ENCODE measurements around the gene GNB1. TPM values are rescaled to one million over a fixed set of nuclear protein-coding genes. Genes with fewer than 3 reads are reported as not detected.

The GNB1 gene
- total RNA-seq, 2 experiments from 2014 or later, result 360 to 394 TPM

DNA sequence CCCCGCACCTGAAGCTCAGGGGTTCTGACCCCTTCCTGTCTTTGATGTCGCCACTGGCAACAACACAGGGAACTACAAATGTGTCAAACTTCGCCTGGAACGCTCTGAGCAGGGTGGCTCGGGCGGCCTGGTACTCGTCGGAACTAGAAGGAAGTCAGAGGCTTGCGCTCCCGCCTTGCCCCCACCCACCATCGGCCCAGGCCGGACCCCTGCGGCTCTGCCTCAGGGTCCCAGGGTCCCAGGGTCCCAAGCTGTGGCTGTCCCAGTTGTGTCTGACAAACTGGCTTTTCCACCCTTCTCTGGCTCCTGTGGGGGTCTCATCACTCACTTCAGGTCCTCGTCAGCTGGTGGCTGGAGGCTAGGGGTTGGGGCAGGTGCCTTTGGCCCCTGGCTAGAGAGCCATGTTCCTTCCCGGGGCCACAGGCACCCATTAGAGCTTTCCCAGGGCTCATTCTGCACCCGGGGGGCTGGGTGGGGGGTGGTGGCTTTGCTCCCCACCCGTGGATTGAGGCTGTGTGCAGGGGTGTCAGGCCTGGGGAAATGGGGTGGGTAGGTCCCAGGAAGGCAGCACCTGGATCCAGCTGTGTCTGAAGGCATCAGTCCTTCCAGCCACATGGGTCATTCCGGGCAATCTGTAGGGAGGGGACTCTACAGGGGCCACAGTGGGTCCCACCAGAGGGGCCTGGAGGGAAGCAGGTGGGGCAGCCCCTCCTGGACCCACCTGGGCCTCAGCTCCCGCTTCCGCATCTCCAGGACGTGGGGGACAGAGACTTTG lies 36.2 kb upstream of the GNB1 start:
- no peaks in the 10 kb centered on the region for H3K9me3 Mint-ChIP-seq
- no peaks in the 10 kb centered on the region for H3K4me1 Mint-ChIP-seq
- DNase-seq, result no peak
- no peaks in the 10 kb centered on the region for H3K27me3 Mint-ChIP-seq
- no peak overlapping the region for H3K27ac Mint-ChIP-seq
- no peaks in the 10 kb centered on the region for H3K36me3 Mint-ChIP-seq
- no peak overlapping the region for H3K4me3 Mint-ChIP-seq

DNA sequence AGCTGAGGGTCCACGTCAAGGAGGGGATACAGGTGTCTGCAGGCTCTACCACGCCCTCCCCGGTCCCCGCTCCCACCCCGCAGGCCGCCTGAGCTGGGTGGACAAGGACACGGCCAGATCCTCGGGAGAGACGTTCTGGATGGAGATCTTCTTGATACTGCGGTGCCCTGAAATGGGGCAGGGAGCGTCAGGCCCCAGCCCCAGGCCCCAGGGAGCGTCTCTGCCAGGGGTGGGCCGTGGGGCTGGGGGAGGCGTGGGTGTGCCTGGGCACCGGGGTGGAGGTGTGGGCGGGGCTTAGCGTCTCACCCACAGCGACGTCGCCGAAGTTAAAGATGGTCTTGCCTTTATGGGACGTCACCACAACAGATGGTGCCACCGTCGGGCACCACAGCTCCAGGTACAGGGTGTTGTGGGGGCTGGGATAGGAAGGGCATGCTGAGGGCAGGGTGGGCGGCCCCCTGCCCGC lies 35.5 kb upstream of the GNB1 start:
- no peak for DNase-seq
- Mint-ChIP-seq H3K4me3 (no peak overlapping the region), H3K27ac (no peak overlapping the region)

DNA sequence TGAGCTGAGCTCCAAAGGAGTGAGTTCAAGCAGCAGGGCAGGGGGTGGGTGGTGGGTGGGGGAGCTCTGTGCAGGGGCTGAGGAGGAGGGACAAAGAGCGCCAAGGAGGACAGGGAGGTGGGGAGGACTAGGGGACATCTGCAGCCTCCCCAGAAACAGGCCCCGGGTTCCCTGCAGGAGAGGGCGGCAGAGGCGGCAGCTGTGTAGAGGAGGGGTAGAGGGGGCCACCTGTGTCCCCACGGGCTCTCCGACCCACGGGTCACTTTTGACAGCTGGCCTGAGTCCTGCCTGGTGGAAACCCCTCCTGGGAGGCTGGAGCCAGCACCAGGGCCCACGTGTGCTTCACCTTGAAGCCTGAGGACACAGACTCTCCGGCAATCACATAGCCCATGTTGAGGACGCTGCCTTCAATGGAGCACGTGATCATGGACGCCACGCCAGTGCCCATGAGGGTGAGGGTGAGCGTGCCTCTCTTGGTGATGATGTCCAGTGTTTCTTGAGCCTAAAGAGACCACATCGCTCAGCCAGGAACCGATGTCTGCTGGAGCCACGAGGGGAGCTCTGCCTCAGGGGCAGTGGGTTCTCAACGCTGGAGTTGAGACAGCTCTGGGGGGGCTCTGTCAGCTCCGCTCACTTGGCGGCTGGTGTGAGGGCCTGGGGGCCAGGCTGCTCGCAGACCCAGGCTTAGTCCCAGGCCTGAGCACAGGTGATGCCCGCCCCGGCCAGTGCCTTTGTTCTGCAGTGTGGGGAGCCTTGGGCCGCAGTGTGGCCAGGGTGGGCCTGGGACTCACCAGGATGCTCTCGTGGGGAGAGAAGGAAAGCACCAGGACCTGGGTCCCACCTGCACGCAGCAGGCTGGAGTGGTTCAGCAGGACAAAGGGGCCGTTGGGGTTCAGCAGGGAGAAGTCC lies 34.8 kb upstream of the GNB1 start:
- H3K4me1 Mint-ChIP-seq, result no peaks in the 10 kb centered on the region
- H3K27me3 Mint-ChIP-seq, result no peaks in the 10 kb centered on the region
- no peak for DNase-seq
- H3K9me3 Mint-ChIP-seq, result no peaks in the 10 kb centered on the region
- H3K36me3 Mint-ChIP-seq, result no peaks in the 10 kb centered on the region
- no peak overlapping the region for H3K27ac Mint-ChIP-seq
- no peak overlapping the region for H3K4me3 Mint-ChIP-seq

More for the DNA sequence above, 35.5 kb upstream of the GNB1 start:
- Mint-ChIP-seq H3K4me1 (no peaks in the 10 kb centered on the region), H3K27me3 (no peaks in the 10 kb centered on the region), H3K36me3 (no peaks in the 10 kb centered on the region), H3K9me3 (no peaks in the 10 kb centered on the region)

DNA sequence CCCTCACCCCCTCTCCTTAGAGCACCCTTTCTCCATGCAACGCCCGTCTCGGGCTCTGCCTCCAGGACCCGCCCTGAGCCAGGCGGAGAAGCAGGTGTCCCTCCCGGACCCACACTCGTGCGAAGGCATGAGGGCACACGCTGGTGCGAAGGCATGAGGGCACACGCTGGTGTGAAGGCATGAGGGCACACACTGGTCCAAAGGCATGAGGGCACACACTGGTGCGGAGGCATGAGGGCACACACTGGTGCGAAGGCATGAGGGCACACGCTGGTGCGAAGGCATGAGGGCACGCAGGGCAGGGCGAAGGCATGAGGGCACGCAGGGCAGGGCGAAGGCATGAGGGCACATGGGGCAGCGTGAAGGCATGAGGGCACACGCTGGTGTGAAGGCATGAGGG lies 34.0 kb upstream of the GNB1 start:
- Mint-ChIP-seq H3K27me3 (no peaks in the 10 kb centered on the region), H3K9me3 (no peaks in the 10 kb centered on the region), H3K36me3 (no peaks in the 10 kb centered on the region), H3K27ac (no peak overlapping the region), H3K4me1 (no peaks in the 10 kb centered on the region), H3K4me3 (no peak overlapping the region)
- no peak for DNase-seq

DNA sequence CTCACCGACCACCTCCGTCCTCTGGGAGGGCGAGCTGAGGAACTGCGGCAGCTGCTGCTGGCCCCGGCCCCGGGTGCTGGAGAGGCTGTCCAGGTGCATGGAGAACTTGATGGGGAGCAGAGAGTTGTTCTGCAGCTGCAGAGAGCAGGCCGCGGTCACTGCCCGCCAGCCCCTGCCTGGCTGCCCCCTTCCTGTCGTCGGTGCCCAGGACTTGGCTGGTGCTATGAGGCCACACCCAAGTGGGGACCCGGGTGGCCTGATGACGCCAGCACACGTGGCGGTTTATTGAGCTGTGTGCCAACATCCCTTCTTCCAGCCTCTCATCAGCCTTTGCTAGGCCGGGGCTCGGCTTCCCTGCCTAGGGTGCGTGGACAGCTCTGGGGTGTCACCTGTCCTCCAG lies 33.5 kb upstream of the GNB1 start:
- no peaks in the 10 kb centered on the region for H3K36me3 Mint-ChIP-seq
- H3K9me3 Mint-ChIP-seq, result no peaks in the 10 kb centered on the region
- H3K27me3 Mint-ChIP-seq, result no peaks in the 10 kb centered on the region
- no peak overlapping the region for H3K27ac Mint-ChIP-seq
- peaks cover 2% of the 10 kb centered on the region for H3K4me1 Mint-ChIP-seq
- no peak for DNase-seq
- no peak overlapping the region for H3K4me3 Mint-ChIP-seq

DNA sequence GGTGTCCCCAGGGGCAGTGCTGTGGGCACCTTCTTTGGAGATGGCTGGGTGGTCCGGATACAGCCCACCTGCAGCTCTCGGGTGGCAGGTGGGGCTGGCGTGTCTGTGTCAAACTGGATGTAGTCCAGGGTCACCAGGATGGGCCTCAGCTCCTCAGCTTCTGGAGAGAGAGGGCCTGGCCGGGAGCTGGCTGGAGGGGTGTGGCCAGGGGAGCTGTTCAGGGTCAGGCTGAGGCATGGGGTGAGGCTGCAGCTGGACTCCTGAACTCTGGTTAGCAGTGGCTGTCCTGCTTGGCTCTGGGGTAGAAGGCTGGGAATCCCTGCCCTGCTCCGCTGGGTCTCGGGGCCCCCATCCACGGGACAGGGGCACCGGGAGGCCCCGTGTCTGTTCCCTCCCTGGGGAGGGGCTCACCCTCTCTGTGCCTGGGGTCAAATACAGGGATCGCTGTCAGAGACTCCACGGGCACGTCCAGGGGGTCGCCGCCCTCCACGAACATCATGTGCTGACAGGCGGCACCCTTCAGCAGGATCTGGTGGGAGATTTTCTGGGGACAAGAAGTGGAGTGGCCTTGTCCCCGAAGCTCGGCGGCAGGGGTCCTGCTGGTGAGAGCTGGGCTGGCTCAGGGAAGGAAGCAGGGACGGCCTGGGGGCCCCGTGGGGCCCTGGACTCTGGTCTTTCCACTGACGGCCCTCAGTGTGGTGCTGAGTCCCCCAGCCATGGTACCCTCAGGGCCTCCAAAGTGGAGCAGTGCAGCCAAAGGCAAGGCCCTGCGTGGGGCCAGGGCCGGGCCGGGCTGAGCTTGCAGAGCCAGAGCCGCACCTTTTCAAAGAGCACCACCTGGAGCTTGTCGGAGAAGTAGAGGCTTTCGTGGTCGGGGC lies 32.3 kb upstream of the GNB1 start:
- H3K4me1 Mint-ChIP-seq, result peaks cover 3% of the 10 kb centered on the region
- no peak overlapping the region for H3K27ac Mint-ChIP-seq
- no peaks in the 10 kb centered on the region for H3K27me3 Mint-ChIP-seq
- H3K9me3 Mint-ChIP-seq, result no peaks in the 10 kb centered on the region
- H3K4me3 Mint-ChIP-seq, result no peak overlapping the region
- no peaks in the 10 kb centered on the region for H3K36me3 Mint-ChIP-seq
- DNase-seq, result no peak

DNA sequence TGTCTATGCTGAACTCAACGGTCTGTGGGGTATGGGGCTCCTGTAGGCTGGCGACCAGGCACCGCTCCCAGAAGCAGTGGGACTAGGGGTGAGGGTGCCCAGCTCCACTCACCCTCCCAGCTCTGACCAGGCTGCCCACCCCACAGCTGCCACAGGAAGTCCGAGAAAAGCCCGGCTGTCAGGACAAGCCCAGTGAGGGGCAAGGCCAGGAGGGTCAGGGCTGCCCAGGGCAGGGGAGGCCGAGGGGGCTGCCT lies 31.7 kb upstream of the GNB1 start:
- H3K27ac Mint-ChIP-seq, result no peak overlapping the region
- peaks cover 3% of the 10 kb centered on the region for H3K4me1 Mint-ChIP-seq
- no peaks in the 10 kb centered on the region for H3K36me3 Mint-ChIP-seq
- H3K9me3 Mint-ChIP-seq, result no peaks in the 10 kb centered on the region
- H3K27me3 Mint-ChIP-seq, result no peaks in the 10 kb centered on the region
- H3K4me3 Mint-ChIP-seq, result no peak overlapping the region
- no peak for DNase-seq

DNA sequence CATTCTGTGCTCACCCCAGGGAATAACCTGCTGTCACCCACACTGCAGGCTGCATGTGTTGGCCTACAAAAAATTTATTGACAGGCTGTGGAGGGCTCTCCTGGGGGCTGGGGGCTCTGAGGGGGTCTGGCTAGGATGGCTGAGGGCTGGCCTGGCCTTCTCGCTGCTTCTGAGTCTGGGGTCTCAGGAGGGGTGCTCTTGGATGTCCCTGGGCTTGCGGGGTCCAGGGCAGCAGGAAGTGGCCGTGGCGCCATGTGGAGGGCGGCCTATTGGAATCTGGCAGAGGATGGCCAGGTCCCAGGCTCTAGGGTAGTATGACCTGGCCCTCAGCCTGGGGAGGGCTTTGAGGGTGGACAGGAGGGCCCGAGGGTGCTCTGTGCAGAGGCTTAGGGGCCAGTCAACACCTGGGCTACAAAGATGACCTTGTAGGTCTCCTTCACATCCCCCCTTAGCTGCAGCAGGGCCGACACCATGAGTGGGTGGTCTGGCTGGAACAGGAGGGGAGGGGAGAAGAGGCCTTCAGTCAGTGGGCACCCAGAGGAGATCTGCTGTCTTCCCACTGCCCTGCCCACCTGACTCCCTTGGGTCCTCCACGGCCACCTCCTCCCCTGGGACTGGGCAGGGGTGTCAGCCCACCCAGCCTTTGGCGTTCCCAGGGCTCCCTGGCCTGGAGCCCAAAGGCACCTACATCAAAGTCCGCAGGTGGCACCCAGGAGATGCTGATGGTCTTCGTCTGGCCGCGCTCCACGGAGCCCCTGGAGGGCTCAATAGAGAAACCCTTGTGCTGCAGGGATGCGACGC lies 31.2 kb upstream of the GNB1 start:
- Mint-ChIP-seq H3K27ac (no peak overlapping the region), H3K27me3 (no peaks in the 10 kb centered on the region), H3K4me3 (no peak overlapping the region), H3K9me3 (no peaks in the 10 kb centered on the region), H3K4me1 (peaks cover 3% of the 10 kb centered on the region), H3K36me3 (no peaks in the 10 kb centered on the region)
- DNase-seq, result no peak

DNA sequence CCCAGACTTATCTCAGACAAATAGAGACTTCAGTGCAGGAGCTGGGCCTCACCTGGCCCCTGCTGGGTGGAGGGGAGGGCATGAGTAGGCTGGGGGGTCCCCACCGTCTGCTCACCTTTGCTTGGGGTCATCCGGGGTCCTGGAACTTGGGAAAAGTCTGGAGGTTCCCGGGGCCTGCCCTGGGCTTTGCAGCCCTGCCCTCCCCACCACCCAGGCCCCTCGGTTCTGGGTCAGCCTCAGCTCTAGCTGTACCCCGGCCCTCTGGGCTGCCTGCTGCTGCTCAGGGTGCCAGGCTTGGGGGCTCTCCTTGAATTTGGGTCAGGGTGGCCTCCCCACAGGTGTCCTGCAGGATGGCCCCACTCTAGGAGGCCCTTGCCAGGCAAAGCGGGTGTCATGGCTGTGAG lies 30.6 kb upstream of the GNB1 start:
- no peaks in the 10 kb centered on the region for H3K36me3 Mint-ChIP-seq
- H3K4me1 Mint-ChIP-seq, result peaks cover 3% of the 10 kb centered on the region
- DNase-seq, result no peak
- H3K9me3 Mint-ChIP-seq, result no peaks in the 10 kb centered on the region
- no peak overlapping the region for H3K27ac Mint-ChIP-seq
- H3K27me3 Mint-ChIP-seq, result no peaks in the 10 kb centered on the region
- no peak overlapping the region for H3K4me3 Mint-ChIP-seq

DNA sequence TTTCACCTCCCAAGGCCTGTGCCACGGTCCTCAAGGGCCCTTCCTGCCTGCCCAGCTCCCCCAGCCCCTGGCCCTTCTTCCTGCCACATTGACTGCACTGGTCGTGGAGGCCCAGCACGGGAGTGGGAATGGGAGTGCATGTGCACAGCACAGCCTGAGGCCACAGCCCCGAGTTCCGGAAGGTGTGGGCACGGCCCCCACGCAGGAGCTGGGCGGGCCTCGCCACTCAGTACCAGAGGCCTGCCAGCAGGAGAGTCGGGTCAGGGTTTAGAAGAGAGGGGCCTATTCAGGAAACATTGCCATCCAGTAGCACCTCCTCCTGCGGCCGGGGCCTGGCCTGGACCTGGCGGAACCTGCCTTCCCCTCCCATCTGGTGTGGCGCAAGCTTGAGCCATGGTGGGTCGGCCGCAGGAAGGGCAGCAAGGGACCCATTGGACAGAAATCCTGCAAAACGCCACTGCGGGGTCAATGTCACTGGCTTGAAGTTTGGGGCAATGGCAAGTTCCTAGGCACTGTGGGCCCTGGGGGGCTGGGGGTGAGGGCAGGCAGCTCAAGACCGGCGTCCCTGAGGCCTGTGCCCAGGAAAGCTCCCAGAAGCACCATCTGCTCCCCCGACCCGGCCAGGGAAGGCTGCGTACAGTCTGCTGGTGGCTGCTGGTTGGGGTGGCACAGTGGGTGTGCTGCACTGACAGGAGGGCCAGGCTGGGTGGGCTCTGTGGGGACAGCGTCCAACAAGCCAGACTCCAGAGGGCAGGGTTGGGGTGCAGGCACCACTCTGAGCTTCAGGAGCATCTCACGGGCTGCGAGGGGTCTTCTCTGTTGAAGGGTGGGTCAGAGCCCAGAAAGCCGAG lies 29.9 kb upstream of the GNB1 start:
- Mint-ChIP-seq H3K9me3 (no peaks in the 10 kb centered on the region), H3K4me1 (peaks cover 3% of the 10 kb centered on the region), H3K27me3 (no peaks in the 10 kb centered on the region), H3K27ac (no peak overlapping the region), H3K36me3 (no peaks in the 10 kb centered on the region), H3K4me3 (no peak overlapping the region)
- DNase-seq, result no peak

DNA sequence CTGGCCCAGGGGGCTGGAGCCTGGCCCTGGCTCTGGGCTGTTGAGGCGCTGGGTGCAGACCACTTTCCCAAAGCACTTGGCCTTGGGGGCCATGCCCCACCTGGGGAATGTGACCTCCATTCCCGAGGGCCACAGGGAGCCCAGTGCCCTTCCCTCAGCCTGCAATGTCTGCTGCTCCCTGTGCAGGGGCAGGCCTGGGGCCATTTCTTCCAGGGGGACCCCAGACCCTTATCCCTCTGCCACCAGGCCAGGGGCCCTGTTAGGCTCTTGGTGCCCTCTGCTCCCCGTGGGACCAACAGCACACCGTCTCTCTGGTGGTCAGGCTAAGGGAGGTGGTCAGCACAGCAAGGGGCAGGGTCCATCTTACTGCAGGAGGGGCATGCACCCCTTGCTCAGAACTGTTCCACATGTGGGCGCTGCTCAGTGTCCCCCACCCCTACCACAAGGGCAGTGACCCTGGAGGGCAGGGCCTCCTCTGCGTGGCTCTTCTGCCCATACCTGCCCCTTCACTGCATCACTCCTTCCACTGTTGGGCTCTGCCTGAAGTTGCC lies 29.2 kb upstream of the GNB1 start:
- DNase-seq, result no peak
- Mint-ChIP-seq H3K4me3 (no peak overlapping the region), H3K27me3 (no peaks in the 10 kb centered on the region), H3K4me1 (peaks cover 3% of the 10 kb centered on the region), H3K9me3 (no peaks in the 10 kb centered on the region), H3K27ac (no peak overlapping the region), H3K36me3 (no peaks in the 10 kb centered on the region)

DNA sequence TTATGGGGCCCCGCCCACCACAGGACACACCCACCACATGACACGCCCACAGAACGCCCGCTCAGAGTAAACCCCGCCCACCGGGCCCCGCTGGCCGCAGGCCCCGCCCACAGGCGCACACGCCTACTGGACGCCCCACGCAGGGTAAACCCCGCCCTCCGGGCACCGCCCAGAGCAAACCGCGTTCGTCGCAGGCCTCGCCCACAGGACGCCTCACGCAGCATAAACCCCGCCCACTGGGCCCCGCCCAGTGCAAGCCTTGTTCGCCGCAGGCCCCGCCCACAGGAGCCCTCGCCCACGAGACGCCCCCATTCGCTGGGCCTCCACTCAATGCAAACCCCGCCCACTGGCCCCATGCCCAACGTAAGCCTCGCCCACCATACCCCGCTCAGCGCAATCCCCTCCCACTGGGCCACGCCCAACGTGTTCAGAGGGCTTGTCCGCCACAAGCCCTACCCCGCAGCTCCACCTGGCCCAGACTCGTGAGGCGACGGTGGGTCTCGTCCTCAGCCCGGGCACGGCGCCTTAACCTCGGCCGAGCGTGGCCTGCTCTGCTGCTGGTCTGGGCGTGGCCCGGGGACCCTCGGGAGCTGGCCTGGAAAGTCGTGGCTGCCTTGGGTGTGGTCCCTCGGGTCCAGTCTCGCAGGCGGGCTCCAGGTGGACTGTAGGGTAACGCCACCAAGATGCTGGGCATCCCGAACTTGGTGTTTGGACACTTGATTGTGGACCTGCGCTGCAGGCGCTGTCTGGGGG lies 28.6 kb upstream of the GNB1 start:
- no peaks in the 10 kb centered on the region for H3K36me3 Mint-ChIP-seq
- DNase-seq, result peak; percentile 99
- H3K27ac Mint-ChIP-seq, result no peak overlapping the region
- no peaks in the 10 kb centered on the region for H3K9me3 Mint-ChIP-seq
- H3K27me3 Mint-ChIP-seq, result no peaks in the 10 kb centered on the region
- peak overlapping the region; percentile 55 for H3K4me3 Mint-ChIP-seq
- peaks cover 3% of the 10 kb centered on the region for H3K4me1 Mint-ChIP-seq

DNA sequence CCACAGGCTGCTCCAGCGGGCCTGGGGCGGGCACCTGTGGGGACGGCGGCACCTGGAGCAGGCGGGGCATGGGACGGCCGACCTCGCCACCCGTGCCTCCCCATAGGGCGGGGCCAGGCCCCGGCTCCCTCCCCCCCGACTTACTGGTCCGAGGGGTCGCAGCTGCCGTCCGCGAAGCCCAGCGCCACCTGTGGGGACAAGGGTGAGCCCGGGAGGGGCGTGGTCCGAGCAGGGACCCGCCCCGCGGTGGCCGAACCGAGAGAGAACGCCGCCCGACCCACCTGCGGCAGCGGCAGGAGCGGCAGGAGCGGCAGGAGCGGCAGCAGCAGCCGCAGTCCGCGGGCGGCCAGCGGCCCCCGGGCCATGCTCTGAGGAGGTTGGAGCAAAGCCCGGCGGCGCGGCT lies 28.0 kb upstream of the GNB1 start, which contains the start of gene TMEM52:
TSS of gene TMEM52 (minus strand) at position 379 of the 403 bp plus-strand sequence. CDS start at position 365, 14 bp downstream.
- Mint-ChIP-seq H3K9me3 (no peaks in the 10 kb centered on the region), H3K4me1 (peaks cover 3% of the 10 kb centered on the region), H3K36me3 (no peaks in the 10 kb centered on the region), H3K27me3 (no peaks in the 10 kb centered on the region), H3K4me3 (peak within 1 kb of the TSS; percentile 55), H3K27ac (no peak within 1 kb of the TSS)
- DNase-seq, result no peak

Data from activated naive CD8-positive, alpha-beta T cell treated with anti-CD3 and anti-CD28 coated beads for 36 hours (primary cell).